Small intestine (tissue), 7 donors: ENCODE measurements around the gene ZCRB1. TPM values are rescaled to one million over a fixed set of nuclear protein-coding genes. Genes with fewer than 3 reads are reported as not detected.
A peak's percentile ranks its signal among the peaks of the same experiment; 100 is the strongest.

Experiments
- DNase-seq, 2 donors: peaks; one replicate each; pipeline versions ENCODE4 v3.0.0 to v3.0.0-alpha.2; 2013
- FAIRE-seq: peaks from 2 replicates; lab custom pipeline; 2012; peaks lifted over from hg19 to GRCh38; lab: Jason Lieb, UNC
- H3K27ac ChIP-seq, 3 donors: one replicate each; pipeline ENCODE4 v1.5.1; 2013; ENCODE audit warnings: low read length in 2 of 3, mild to moderate bottlenecking in 2 of 3, control low read depth in 1 of 3, inconsistent platforms in 1 of 3, low read depth in 1 of 3, moderate library complexity in 1 of 3
- H3K27me3 ChIP-seq, 3 donors: one replicate each; pipeline ENCODE4 v1.6.1; 2013; ENCODE audit warnings: low read length in 3 of 3, inconsistent platforms in 1 of 3; ENCODE audit not compliant: control insufficient read depth in 3 of 3, insufficient read depth in 3 of 3
- H3K36me3 ChIP-seq, 3 donors: one replicate each; pipeline ENCODE4 v1.6.1; 2013; ENCODE audit warnings: low read length in 3 of 3, inconsistent platforms in 1 of 3, low read depth in 1 of 3, mild to moderate bottlenecking in 1 of 3, moderate library complexity in 1 of 3; ENCODE audit not compliant: control insufficient read depth in 3 of 3, insufficient read depth in 2 of 3
- H3K4me1 ChIP-seq, 3 donors: one replicate each; pipeline ENCODE4 v1.6.1; 2013; ENCODE audit warnings: low read length in 2 of 3, inconsistent platforms in 1 of 3, low read depth in 1 of 3, mild to moderate bottlenecking in 1 of 3, moderate library complexity in 1 of 3; ENCODE audit not compliant: control insufficient read depth in 3 of 3, insufficient read depth in 2 of 3
- H3K4me3 ChIP-seq, 3 donors: one replicate each; pipeline ENCODE4 v1.5.1; 2013; ENCODE audit warnings: low read length in 3 of 3, control low read depth in 1 of 3, inconsistent platforms in 1 of 3, low read depth in 1 of 3, mild to moderate bottlenecking in 1 of 3, moderate library complexity in 1 of 3
- H3K9me3 ChIP-seq, 2 donors: one replicate each; pipeline ENCODE4 v1.6.1; 2013; ENCODE audit warnings: low read depth in 1 of 2, low read length in 1 of 2; ENCODE audit not compliant: control insufficient read depth in 2 of 2, insufficient read depth in 1 of 2
- WGBS, 3 donors: extraction: QIAGEN DNeasy Blood & Tissue Kit; methylation state at CpG; one replicate each; pipeline ENCODE4 v1.1.7; 2013; 5-methylcytosine and 5-hydroxymethylcytosine counted together
- polyA plus RNA-seq, 4 donors: library from polyadenylated mRNA; stranded (reverse) in 3 of 4; unstranded in 1 of 4; fragments of 200-250 nt in 3 of 4; fragments of 120-200 nt in 1 of 4; gene quantifications; one replicate each; pipeline versions ENCODE4 v1.2.1 to v1.2.3, GENCODE V29; 2013
- donor health status: healthy with polysubstance abuse.
- donor health status: control.
- donor health status: control.
- donor health status: Bipolar disorder and iron deficiency.
- donor health status: healthy.

ZCRB1 gene
- polyA plus RNA-seq, 4 donors: 29.7 to 38.4 (median 35.2) TPM

GRCh38 chr12:42281844-42282243 is 44.0 kb downstream of the ZCRB1 start:
- H3K36me3 ChIP-seq: no peaks in the 10 kb centered on the region
- H3K27ac ChIP-seq: peak overlapping the region in 1 of 3 donors; percentile 53
- H3K27me3 ChIP-seq: no peaks in the 10 kb centered on the region
- H3K9me3 ChIP-seq: peaks cover 0 to 2% of the 10 kb centered on the region in 2 donors
- H3K4me3 ChIP-seq: no peak overlapping the region
- DNase-seq: no peak
- H3K4me1 ChIP-seq: peaks cover 0 to 14% (median 2%) of the 10 kb centered on the region in 3 donors
- no peak for FAIRE-seq
- 63 to 78% (median 67%) methylated on average over 3 of the region's 3 CpGs for WGBS, 3 donors

DNA sequence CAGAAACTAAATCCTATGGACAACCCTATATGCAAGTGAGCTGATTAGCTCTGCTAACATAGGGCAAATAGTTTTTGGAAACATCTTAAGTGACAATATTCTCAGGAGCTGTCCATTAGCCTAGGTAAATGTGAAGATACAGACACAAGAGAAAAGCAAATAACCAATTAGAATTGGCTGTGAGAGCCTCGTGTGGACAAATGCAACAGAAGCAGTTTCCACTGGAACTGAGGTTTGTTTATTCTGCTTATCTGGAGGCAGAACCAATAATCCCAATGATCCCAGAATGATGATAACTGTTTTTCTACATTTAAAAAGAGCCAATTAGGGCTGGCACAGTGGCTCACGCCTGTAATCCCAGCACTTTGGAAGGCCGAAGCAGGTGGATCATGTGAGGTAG is 44.6 kb downstream of the ZCRB1 start:
- Histone ChIP-seq H3K27ac (peak overlapping the region in 1 of 3 donors; percentile 53), H3K36me3 (no peaks in the 10 kb centered on the region), H3K27me3 (no peaks in the 10 kb centered on the region), H3K9me3 (peaks cover 0 to 2% of the 10 kb centered on the region in 2 donors), H3K4me1 (peaks cover 0 to 14% (median 2%) of the 10 kb centered on the region in 3 donors), H3K4me3 (no peak overlapping the region)
- peak in 1 of 2 donors; percentile 46 for DNase-seq
- 7 to 46% (median 22%) methylated on average over 3 of the region's 3 CpGs for WGBS, 3 donors
- no peak for FAIRE-seq

DNA sequence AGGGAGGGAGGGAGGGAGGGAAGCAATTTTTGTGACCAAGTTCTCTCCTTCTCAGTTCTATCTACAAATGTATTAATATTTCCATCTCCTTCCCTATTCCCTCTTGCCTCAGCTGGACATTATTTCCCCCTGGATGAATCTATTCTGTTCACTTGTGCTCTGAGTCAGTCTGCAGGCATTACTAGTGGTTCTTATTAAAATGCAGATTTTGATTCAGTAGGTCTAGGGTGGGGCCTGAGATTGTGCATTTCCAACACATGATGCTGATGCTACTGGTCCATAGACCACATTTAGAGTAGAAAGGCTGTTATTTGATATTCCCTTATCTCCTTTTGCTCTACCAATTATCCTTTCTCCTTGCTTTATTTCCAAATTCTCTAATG is 47.8 kb downstream of the ZCRB1 start:
- no peak for FAIRE-seq

GRCh38 chr12:42277396-42278127 is 48.3 kb downstream of the ZCRB1 start:
- Histone ChIP-seq H3K36me3 (no peaks in the 10 kb centered on the region), H3K27me3 (no peaks in the 10 kb centered on the region), H3K4me1 (peaks cover 0 to 14% (median 2%) of the 10 kb centered on the region in 3 donors), H3K27ac (no peak overlapping the region), H3K4me3 (no peak overlapping the region), H3K9me3 (peaks cover 0 to 2% of the 10 kb centered on the region in 2 donors)
- DNase-seq: no peak
- FAIRE-seq: no peak
- WGBS, 3 donors: 72 to 91% (median 86%) methylated on average over 6 of the region's 6 CpGs

More for the DNA sequence above, 47.8 kb downstream of the ZCRB1 start:
- H3K4me1 ChIP-seq: peaks cover 0 to 14% (median 2%) of the 10 kb centered on the region in 3 donors
- no peak overlapping the region for H3K27ac ChIP-seq
- peaks cover 0 to 2% of the 10 kb centered on the region in 2 donors for H3K9me3 ChIP-seq
- H3K36me3 ChIP-seq: no peaks in the 10 kb centered on the region
- no peak overlapping the region for H3K4me3 ChIP-seq
- H3K27me3 ChIP-seq: no peaks in the 10 kb centered on the region
- no peak for DNase-seq

DNA sequence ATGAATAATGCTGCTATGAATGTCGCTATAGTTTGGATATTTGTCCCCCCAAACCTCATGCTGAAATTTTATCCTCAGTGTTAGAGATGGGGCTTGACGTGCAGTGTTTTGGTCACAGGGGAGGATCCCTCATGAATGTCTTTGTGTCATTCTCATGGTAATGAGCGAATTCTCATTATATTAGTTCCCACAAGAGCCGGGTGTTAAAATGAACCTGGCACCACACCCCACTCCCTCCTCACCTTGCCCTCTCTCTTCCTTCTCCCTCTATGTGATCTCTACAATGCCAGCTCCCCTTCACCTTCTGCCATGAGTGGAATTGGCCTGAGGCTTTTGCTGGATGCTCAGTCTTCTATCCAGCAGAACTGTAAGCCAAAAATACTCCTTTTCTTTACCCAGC is 50.4 kb downstream of the ZCRB1 start:
- no peak for FAIRE-seq
- Histone ChIP-seq H3K27ac (no peak overlapping the region), H3K27me3 (no peaks in the 10 kb centered on the region), H3K4me3 (no peak overlapping the region), H3K36me3 (no peaks in the 10 kb centered on the region), H3K9me3 (peaks cover 0 to 2% of the 10 kb centered on the region in 2 donors), H3K4me1 (no peaks in the 10 kb centered on the region)
- DNase-seq: no peak
- WGBS, 3 donors: 89 to 96% (median 94%) methylated on average over 4 of the region's 4 CpGs

- FAIRE-seq: no peak
Observed at GRCh38 chr12:42273706-42274105, 52.2 kb downstream of the ZCRB1 start.

DNA sequence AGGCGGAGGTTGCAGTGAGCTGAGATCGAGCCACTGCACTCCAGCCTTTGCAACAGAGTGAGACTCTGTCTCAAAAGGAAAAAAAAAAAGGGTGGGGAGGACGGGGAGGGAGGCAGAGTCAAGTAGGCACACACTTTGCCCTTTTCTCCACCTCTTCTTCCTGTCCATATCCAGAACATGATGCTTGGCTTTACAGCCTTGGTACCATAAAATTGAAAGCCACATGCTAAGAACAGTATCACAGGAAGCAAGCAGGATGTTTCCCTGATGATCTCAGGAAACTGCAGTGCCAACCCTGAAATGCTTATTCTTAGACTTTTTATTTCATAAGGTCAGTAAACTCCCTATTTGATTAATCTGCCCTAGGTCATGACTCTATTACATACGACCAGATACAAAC is 55.3 kb downstream of the ZCRB1 start:
- FAIRE-seq (no peak), DNase-seq (peak; percentile 2 to 52)
- H3K36me3 ChIP-seq: no peaks in the 10 kb centered on the region
- H3K27me3 ChIP-seq: no peaks in the 10 kb centered on the region
- no peak overlapping the region for H3K4me3 ChIP-seq
- H3K9me3 ChIP-seq: no peaks in the 10 kb centered on the region
- 50 to 58% (median 55%) methylated on average over 4 of the region's 4 CpGs for WGBS, 3 donors
- H3K4me1 ChIP-seq: no peaks in the 10 kb centered on the region
- H3K27ac ChIP-seq: no peak overlapping the region

More at GRCh38 chr12:42273706-42274105, 52.2 kb downstream of the ZCRB1 start:
- no peak for DNase-seq
- Histone ChIP-seq H3K4me3 (no peak overlapping the region), H3K36me3 (no peaks in the 10 kb centered on the region), H3K27me3 (no peaks in the 10 kb centered on the region), H3K9me3 (no peaks in the 10 kb centered on the region), H3K27ac (no peak overlapping the region), H3K4me1 (no peaks in the 10 kb centered on the region)
- 96 to 97% (median 96%) methylated on average over 11 to 21 of the region's 21 CpGs for WGBS, 3 donors

DNA sequence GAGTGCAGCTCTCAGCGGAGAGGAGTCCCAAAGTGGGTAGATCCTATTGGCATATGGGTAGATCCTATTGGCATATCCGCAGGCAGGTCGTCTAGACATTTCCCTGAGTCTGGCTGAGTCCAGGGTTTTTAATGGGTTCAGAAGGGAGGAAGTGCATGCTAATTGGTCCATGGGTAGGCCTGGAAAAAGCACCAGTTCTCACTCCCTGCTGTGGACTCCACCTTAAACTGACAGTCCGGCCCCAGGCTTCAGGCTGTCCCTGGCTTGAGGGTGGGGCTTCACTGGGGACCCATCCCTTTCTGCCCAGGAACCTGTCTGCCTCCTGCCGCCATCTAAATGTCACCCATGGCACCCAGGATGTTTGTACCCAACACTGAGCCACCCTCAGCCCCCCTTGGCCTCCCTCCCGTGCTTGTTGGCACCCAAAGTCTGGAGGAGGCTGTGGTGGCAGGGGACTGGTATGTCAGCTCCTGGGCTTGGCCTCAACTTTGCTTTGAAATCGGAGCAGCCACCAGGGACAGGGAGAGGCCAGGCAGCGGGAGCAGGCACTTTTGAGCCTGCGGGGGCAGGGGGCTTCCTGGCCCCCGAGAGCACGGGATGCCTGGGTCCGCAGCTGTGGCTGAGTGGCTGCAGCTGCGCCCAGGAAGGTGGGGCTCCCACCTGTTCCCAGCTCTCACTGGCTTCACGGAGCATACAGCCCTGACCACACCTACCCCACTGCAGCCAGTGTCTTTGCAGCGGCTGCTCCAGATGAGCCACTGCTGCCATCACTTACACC is 58.3 kb downstream of the ZCRB1 start:
- H3K4me1 ChIP-seq: no peaks in the 10 kb centered on the region
- H3K36me3 ChIP-seq: no peaks in the 10 kb centered on the region
- no peaks in the 10 kb centered on the region for H3K27me3 ChIP-seq
- no peaks in the 10 kb centered on the region for H3K9me3 ChIP-seq
- DNase-seq (no peak), FAIRE-seq (no peak)
- no peak overlapping the region for H3K4me3 ChIP-seq
- no peak overlapping the region for H3K27ac ChIP-seq
- 85 to 90% (median 88%) methylated on average over 14 to 15 of the region's 15 CpGs for WGBS, 3 donors
